SK-N-MC (cell line): ENCODE data around the gene CCDC93.

ENCODE experiments used
- EZH2 ChIP-seq: fragments of 200-600 bp; sonication (generic); IDR thresholded peaks from one replicate; pipeline ENCODE4 v1.6.1; 2017; ENCODE audit warnings: antibody characterized with exemption
- POLR2AphosphoS5 ChIP-seq: IDR thresholded peaks from 2 replicates; pipeline ENCODE4 v1.6.1; 2012; ENCODE audit warnings: mild to moderate bottlenecking, low read depth, low read length, borderline replicate concordance

DNA sequence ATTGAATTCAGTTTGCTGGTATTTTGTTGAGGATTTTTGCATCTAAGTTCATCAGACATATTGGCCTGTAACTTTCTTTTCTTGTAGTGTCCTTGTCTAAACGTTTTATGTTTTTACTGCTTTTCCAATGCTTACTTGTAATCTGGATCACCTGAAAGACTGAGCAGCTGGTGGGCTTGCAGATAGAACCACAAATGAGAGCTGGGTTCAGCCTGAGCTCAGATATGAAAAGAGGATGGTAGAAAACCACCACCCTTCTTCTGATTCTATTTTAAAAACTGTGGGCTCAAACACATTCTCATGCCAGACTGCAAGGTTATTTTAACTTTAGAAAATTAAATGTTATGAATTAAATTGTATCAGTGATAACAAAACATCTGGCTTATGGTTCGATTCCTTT is 128.6 kb downstream of the CCDC93 start:
- TF ChIP-seq POLR2AphosphoS5 (no peak), EZH2 (no peak)
